ENCODE data around the gene SLC16A13.
"Not testable (repeated sequence)": the region's sequence is repeated elsewhere in the genome, so short reads cannot be mapped to it uniquely, and the experiment has no call there.

Gene SLC16A13

GRCh38 chr17:7035591-7036368, at the start of gene SLC16A13:
SLC16A13 (plus strand) TSS chr17:7036015; CDS start chr17:7036383, 368 bp downstream.
- peak; percentile 92 for DNase-seq (ENCODE audit: low read depth)

- no peak for DNase-seq (ENCODE audit: low read depth)
Measured at GRCh38 chr17:6986676-6987075, 49.1 kb upstream of the SLC16A13 start.

GRCh38 chr17:6989779-6990178, 46.0 kb upstream of the SLC16A13 start:
- DNase-seq (ENCODE audit: low read depth): no peak

GRCh38 chr17:6993613-6994056, 42.2 kb upstream of the SLC16A13 start:
- DNase-seq (ENCODE audit: low read depth): not testable (repeated sequence)

- no peak for DNase-seq (ENCODE audit: low read depth)
Measured at GRCh38 chr17:6994118-6994598, 41.7 kb upstream of the SLC16A13 start.

GRCh38 chr17:6994666-6995256, 41.1 kb upstream of the SLC16A13 start:
- no peak for DNase-seq (ENCODE audit: low read depth)

GRCh38 chr17:6995500-6996255, 40.1 kb upstream of the SLC16A13 start, which contains the start of gene ALOX12:
ALOX12 (plus strand) TSS chr17:6996049; CDS start chr17:6996118, 69 bp downstream.
- no peak for DNase-seq (ENCODE audit: low read depth)

- DNase-seq (ENCODE audit: low read depth): no peak
Measured at GRCh38 chr17:6996256-6997011, 39.4 kb upstream of the SLC16A13 start.

- no peak for DNase-seq (ENCODE audit: low read depth)
Measured at GRCh38 chr17:6997171-6997570, 38.6 kb upstream of the SLC16A13 start.

- no peak for DNase-seq (ENCODE audit: low read depth)
Measured at GRCh38 chr17:6998855-6999508, 36.8 kb upstream of the SLC16A13 start.

- DNase-seq (ENCODE audit: low read depth): no peak
Measured at GRCh38 chr17:7001318-7001961, 34.4 kb upstream of the SLC16A13 start.

- DNase-seq (ENCODE audit: low read depth): no peak
Measured at GRCh38 chr17:7002288-7003047, 33.3 kb upstream of the SLC16A13 start.

GRCh38 chr17:7003745-7004144, 32.1 kb upstream of the SLC16A13 start:
- DNase-seq (ENCODE audit: low read depth): no peak

GRCh38 chr17:7004398-7005253, 31.2 kb upstream of the SLC16A13 start:
- peak; percentile 51 for DNase-seq (ENCODE audit: low read depth)

GRCh38 chr17:7005716-7006115, 30.1 kb upstream of the SLC16A13 start:
- no peak for DNase-seq (ENCODE audit: low read depth)

- DNase-seq (ENCODE audit: low read depth): no peak
Measured at GRCh38 chr17:7007143-7007542, 28.7 kb upstream of the SLC16A13 start.

GRCh38 chr17:7010523-7010922, 25.3 kb upstream of the SLC16A13 start:
- DNase-seq (ENCODE audit: low read depth): no peak

GRCh38 chr17:7011415-7011814, 24.4 kb upstream of the SLC16A13 start:
- no peak for DNase-seq (ENCODE audit: low read depth)

GRCh38 chr17:7011942-7012254, 23.9 kb upstream of the SLC16A13 start:
- DNase-seq (ENCODE audit: low read depth): no peak
